DND-41 (cell line): ENCODE data around the gene NRP1.

Source experiments
- CTCF ChIP-seq: IDR thresholded peaks from 2 replicates; pipeline ENCODE4 v1.5.1; 2012; ENCODE audit warnings: borderline replicate concordance, low read length, moderate library complexity, mild to moderate bottlenecking; ENCODE audit not compliant: poor library complexity, severe bottlenecking; ENCODE audit errors: extremely low read depth
- EZH2 ChIP-seq: IDR thresholded peaks from 3 replicates; pipeline ENCODE4 v1.6.1; 2012; ENCODE audit warnings: borderline replicate concordance, low read depth, mild to moderate bottlenecking, moderate library complexity, low read length, inconsistent platforms; ENCODE audit not compliant: severe bottlenecking

DNA sequence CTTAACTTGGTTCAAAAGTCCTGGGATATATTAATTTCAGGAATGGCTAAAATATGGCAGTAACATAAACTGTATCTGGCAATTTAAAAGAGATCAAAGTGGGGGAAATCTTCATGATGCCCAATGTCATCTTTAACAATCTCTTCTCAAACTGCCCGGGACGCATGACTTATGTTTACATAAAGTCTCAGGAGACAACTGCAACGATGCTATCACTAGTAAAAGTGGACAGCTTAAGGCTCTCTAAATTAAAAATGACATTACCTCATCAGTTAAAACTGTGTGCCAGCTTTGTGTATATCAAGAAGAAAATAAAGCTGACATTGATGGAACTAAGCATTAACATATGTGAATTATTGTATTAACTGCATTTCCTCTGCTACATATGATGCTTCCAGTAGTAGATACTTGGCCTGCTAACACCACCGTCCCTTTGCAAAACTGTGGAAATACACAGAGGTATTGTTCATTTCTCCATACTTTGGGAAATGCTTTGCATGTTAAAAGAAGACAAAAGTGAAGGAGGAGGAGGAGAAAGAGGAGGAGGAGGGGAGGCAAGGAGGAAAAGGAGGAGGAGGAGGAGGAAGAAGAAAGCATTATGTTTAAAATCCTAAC, 62.4 kb downstream of the NRP1 start:
- no peak for TF ChIP-seq EZH2
- no peak for TF ChIP-seq CTCF
